Right lobe of liver (tissue), 4 donors: ENCODE measurements around the gene ANO2.

Experiments
- CTCF ChIP-seq, 4 donors: fragments of 200-600 bp in 3 of 4; fragments of 450-650 bp in 1 of 4; IDR thresholded peaks; one replicate each; pipeline versions ENCODE4 v1.5.1 to v1.8.0; 2016 to 2022; ENCODE audit warnings: antibody characterized with exemption in 4 of 4, mild to moderate bottlenecking in 2 of 4
- POLR2A ChIP-seq: fragments of 450-650 bp; IDR thresholded peaks from one replicate; pipeline ENCODE4 v1.6.1; 2017; ENCODE audit warnings: antibody characterized with exemption, mild to moderate bottlenecking
- donor health status: DM: no; HTN: no; CAD: no.
- donor health status: DM: no; HTN: no; CAD: no.
- donor health status: DM: no; HTN: yes; CAD: no.

GRCh38 chr12:5771756-5772155, 173.3 kb downstream of the ANO2 start:
- TF ChIP-seq POLR2A (no peak), CTCF (IDR thresholded peaks at IDR 0.05) (no peak)
